HPDE6-E6E7 (cell line): ENCODE measurements around the gene LMNB1.

Experiments
- DNase-seq: peaks from one replicate; pipeline ENCODE4 v3.0.0; 2011; ENCODE audit warnings: missing footprints; ENCODE audit errors: extremely low spot score

LMNB1 gene

GRCh38 chr5:126855266-126855665 lies 78.3 kb downstream of the LMNB1 start:
- DNase-seq: no peak

- DNase-seq: no peak
Measured at GRCh38 chr5:126857472-126858410, 80.8 kb downstream of the LMNB1 start.

GRCh38 chr5:126858441-126858840 lies 81.5 kb downstream of the LMNB1 start:
- no peak for DNase-seq

GRCh38 chr5:126863402-126863801 lies 86.5 kb downstream of the LMNB1 start:
- no peak for DNase-seq

DNA sequence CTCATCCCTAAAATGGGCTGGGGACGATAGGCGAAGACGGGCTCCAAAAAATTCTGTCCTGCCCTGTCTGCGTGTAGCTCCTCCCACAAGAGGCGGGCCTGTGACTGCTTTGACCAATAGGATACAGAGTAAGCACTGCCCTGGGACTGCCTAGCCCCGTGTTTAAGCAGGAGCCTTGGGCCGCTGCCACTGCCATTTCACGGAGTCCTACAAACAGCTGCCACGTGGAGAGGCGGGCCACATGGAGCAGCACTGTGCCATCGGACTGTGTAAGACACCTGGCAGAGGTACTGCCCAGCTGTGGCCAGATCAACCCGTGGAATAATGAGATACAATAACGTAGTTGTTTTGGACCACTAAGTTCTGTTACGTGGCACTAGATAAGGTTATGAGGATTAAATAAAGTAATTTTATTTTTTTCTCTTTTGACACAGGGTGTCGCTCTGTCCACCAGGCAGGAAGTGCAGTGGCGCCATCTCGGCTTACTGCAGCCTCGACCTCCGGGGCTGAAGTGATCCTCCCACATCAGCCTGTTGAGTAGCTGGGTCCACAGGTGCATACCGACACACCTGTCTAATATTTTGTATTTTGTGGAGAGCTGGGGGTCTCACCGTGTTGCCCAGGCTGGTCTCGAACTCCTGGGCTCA lies 87.2 kb downstream of the LMNB1 start:
- DNase-seq: no peak

GRCh38 chr5:126865299-126865698 lies 88.4 kb downstream of the LMNB1 start:
- no peak for DNase-seq

GRCh38 chr5:126866851-126867636 lies 90.1 kb downstream of the LMNB1 start:
- DNase-seq: no peak

DNA sequence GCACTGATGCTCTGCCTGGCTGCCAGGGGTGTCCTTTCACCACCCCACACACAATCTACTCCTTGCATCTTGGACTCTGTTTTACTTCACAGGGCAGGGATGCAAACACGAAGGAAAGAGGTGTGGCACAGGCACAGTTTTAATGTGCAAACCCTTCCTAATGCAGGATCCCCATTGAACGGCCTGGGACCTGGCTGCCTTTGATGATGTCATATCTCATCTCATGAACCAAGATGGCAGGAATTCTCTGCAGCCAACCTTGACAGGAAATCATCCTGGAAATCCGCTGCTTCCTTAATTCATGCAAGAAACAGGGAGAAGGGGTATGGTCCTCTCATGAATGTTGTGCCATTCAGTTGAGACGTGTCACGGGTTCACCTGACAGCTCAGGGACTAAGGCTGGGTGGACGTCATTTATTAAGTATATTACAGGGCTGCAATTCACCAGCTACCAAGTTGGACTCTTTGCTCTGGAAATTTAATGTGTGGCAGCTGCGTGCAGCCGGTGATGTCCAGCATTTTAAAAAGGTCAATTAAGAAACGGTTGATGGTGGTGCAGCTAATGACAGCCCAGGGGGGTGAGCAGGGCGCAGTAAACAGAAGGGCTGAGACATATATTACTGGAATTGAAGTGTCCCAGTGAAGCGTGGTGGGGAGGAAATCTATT lies 91.5 kb downstream of the LMNB1 start:
- no peak for DNase-seq

- DNase-seq: no peak
Measured at GRCh38 chr5:126869005-126869451, 92.1 kb downstream of the LMNB1 start.

- DNase-seq: no peak
Measured at GRCh38 chr5:126871441-126871840, 94.5 kb downstream of the LMNB1 start.

DNA sequence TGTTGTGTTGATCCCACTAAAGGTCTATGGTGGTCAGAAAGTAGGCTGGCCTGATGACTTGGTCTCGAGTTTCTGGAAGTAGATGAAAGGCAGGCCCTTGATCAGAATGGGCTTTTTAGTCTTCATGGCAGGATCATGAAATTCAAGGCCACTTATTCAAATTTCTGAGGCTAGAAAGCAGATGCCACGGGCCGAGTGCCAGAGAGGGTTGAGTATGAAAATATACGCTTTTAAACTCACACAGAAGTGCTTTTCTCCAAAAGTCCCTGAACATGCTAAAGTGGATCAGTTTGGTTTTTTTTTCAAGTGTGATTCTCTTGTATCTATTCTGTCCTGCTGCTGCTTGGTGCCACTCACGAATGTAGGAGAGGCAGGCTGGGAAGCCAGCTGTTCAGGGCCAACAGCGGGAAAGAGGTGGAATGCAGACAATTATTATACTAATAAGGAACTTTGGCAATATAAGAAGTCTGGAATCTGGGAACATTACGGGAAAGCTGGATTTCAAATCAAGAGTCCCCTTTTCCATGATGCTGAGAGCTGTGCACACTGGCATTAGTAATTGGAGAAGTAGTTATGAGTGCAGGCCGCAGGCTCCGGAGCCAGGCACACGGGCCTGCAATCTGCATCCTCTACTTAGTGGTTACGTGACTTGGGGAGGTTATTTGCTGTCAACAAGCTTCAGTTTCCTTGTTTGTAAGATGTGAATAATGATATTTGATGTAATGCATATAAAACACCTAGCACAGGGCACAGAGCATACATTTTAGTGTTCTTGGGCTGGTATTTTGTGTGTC lies 95.8 kb downstream of the LMNB1 start:
- DNase-seq: no peak

DNA sequence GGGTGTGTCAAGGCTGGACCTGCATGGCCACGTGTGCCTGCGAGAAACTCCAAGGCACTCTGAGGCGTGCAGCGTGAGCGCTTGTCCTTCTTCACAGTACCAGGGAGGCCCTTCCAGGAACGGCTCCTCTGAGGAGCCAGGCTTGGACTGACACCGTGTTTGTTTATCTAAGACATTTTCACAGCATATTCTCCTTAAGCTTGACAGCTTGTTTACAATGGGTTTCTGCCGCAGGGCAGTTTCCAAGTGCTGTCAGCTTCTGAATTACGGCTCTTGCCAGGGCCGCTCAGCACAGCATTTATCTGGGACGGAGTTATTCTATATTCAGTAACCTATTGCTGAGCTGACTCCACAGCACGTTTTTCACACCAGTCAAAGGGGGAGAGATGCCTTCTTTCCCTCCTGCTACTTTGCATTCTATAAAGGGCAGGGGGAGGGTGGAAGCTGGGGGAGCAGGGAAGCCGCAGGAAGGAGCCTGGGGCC lies 98.4 kb downstream of the LMNB1 start:
- no peak for DNase-seq

GRCh38 chr5:126877602-126878001 lies 100.7 kb downstream of the LMNB1 start:
- DNase-seq: no peak

GRCh38 chr5:126878085-126878484 lies 101.1 kb downstream of the LMNB1 start:
- DNase-seq: no peak

GRCh38 chr5:126878634-126879033 lies 101.7 kb downstream of the LMNB1 start:
- no peak for DNase-seq

DNA sequence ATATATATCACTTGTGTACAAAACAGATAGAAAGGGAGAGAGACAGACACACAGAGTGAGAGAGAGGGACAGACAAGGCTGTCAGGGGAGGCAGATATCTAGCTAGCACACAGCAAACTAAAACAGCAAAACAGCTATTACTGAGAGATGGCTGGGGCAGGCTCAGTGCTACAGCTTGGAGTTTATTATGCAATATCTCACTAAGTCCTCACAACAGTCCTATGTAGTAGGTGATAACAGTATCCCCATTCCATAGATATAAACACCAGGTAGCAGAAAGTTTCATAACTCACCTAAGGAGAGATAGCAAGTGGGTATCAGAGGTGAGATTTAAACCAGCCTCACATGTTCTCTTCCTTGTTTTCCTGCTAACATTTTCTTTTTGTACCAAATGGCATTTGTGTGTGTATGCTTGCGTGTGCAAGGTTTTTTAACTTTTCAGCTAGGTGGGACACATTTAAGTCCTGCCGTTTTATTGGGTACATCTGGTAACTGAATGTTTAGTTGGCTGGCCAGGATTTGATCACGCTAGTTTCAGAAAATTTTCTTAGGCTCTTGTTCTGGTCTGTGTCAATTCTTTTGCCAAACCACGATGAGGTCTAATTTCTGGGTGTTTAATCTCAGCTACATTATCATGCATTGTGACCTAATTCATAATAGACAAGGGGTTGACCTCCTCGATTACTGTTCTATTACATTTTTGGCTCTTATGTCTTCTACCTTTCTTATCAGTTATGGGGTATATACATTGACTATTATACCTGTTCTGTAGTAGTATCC lies 105.1 kb downstream of the LMNB1 start:
- no peak for DNase-seq

DNA sequence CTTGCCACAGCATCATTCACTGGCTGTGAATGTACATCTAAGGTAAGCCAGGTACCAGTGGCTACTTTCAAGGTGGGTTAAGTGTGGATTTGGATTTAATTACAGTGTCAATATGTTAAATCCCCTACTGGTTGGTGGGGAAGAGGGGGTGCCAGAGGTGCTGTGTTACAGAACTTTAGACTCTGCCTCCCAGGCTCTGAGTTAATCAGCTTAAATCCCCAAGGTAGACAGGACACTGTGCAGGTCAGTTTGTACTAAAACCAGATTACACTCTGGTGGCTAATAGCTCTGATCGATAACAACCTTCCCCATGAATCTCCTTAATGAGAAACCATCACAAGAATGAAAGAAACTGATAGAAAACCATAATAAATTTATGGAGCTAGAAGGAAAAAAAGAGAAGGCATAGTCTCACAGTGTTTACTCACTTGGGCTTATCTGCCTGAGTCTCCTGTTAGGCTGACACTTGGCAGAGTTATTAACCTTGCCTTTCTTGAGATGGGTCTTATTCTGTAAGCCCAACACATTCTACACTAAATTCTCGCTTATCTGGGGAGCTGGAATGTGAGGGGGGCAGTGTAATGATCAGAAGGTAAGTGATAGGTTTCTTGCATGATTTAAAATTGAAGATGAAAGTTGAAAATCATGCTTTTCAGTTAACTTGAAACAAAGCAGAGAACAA lies 106.8 kb downstream of the LMNB1 start:
- DNase-seq: no peak

DNA sequence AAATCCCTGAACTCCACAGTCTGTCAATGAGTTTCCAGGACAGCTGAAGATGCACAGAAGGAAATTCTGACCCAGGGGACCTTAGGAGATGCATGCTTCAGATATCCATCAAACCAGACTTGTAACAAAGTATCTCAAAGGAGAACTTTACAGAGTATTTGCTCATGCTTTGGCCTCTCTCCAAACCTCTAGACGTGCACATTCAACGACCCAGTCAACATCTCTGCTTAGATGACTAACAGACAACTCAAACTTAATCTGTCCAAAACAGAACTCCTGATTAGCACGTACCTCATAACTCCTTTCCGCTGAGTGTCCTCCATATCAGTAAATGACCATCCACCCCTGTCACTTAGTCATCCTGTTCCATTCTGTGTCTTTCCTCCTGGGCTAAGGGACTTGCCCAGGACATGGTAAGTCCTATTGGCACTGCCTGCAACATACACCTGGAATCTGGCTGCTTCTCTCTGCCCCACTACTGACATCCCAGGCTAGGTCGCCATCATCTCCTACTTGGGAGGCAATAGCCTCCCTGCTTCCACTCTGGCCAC lies 107.4 kb downstream of the LMNB1 start:
- DNase-seq: peak; percentile 26
